K562 (cell line): Measurements from ENCODE around the gene TEX35. TPM values are rescaled to one million over a fixed set of nuclear protein-coding genes. Genes with fewer than 3 reads are reported as not detected.

Source experiments
- HINFP ChIP-seq: fragments of 450-650 bp; conservative IDR thresholded peaks from 2 replicates; pipeline ENCODE4 v1.6.1; 2016; ENCODE audit warnings: missing genetic modification characterization, low read depth, mild to moderate bottlenecking, control low read depth, missing compliant biosample characterization
- MEF2A ChIP-seq: IDR thresholded peaks from 2 replicates; pipeline ENCODE4 v1.6.1; 2011; ENCODE audit warnings: low read depth, mild to moderate bottlenecking, low read length, moderate library complexity; ENCODE audit not compliant: control insufficient read depth
- NCOA1 ChIP-seq: fragments of 450-650 bp; IDR thresholded peaks from 2 replicates; pipeline ENCODE4 v1.6.1; 2016; ENCODE audit warnings: low read depth
- ZFP30 ChIP-seq: fragments of 250-450 bp; sonication (Bioruptor Pico); IDR thresholded peaks from 2 replicates; pipeline ENCODE4 v1.8.0; 2022; ENCODE audit warnings: moderate library complexity, mild to moderate bottlenecking, inconsistent platforms, borderline replicate concordance
- ZNF518B ChIP-seq: fragments of 250-450 bp; sonication (Bioruptor Pico); IDR thresholded peaks from 2 replicates; pipeline ENCODE4 v1.5.0; 2021; ENCODE audit warnings: mild to moderate bottlenecking, moderate library complexity
- polyA plus RNA-seq, 8 experiments: library from polyadenylated mRNA; depleted of rRNA in 4 of 8; stranded (reverse) in 5 of 8; unstranded in 3 of 8; fragments of >200 nt; fragmentation: Nextera tagmentation in 2 of 8; fragmentation: Illumina TruSeq in 1 of 8; extraction: Ambion mirVana in 2 of 8; extraction: Trizol in 1 of 8; gene quantifications; 2 replicates each; pipeline versions ENCODE4 v1.2.1 to v1.2.3, GENCODE V29; 2011 to 2014; ENCODE audit warnings: inconsistent platforms in 1 of 8, missing spikeins in 1 of 8
- total RNA-seq, 7 experiments: library from RNA; depleted of rRNA in 6 of 7; stranded (reverse); fragments of >200 nt in 6 of 7; fragmentation: Illumina TruSeq in 2 of 7; extraction: Trizol in 2 of 7; gene quantifications; 2 replicates each; pipeline versions ENCODE4 v1.2.1 to v1.2.3, GENCODE V29; 2011 to 2021; ENCODE audit warnings: low replicate concordance in 1 of 7
- TF ChIP-seq, protein P1 (sequence below): sonication (generic); formaldehyde crosslinking; IDR thresholded peaks from 2 replicates; pipeline ENCODE4 v1.8.1; 2022; ENCODE audit warnings: missing genetic modification reagents

Gene TEX35
- total and polyA plus RNA-seq, 9 of the 15 experiments (the other 6 are each of a cell fraction or from before 2014, with no cell fraction given), result not detected

DNA sequence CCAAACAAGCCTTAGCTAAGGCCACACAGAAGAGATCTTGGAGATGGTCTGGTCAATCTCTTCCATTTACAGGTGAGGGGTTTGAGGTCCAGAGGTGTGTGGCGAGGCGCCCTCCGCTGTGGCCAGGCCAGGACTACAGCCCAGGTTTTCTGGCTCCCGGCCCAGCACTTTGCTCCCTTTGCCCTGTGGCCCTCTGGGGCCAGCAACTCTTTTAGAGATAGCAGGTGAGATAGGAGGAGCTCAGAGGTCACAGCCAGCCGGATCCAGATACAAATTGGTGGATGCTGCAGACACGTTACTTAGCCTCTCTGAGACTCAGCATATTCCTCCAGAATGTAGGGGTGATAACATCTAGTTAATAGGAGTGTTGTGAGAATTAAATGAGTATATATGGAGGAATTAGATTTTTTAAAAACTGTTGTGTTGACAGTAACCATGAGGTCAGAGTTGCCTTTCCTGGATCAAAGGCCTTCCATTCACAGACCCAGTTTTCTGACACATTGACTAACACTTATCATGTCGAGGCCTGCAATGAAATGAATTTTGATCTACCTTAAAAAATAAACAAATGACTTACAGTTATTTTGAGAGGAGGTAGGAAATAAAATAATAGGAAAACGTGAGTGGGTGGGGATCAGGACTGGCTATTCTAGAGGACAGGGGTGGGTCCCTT lies 16.6 kb downstream of the TEX35 start (continued):
- TF ChIP-seq NCOA1 (no peak), HINFP (tag) (no peak), MEF2A (no peak), ZFP30 (no peak), ZNF518B (CRISPR knock-in tag) (no peak)
- TF ChIP-seq, protein P1, sequence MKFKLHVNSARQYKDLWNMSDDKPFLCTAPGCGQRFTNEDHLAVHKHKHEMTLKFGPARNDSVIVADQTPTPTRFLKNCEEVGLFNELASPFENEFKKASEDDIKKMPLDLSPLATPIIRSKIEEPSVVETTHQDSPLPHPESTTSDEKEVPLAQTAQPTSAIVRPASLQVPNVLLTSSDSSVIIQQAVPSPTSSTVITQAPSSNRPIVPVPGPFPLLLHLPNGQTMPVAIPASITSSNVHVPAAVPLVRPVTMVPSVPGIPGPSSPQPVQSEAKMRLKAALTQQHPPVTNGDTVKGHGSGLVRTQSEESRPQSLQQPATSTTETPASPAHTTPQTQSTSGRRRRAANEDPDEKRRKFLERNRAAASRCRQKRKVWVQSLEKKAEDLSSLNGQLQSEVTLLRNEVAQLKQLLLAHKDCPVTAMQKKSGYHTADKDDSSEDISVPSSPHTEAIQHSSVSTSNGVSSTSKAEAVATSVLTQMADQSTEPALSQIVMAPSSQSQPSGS (CRISPR knock-in tag), result no peak
